Measurements from ENCODE around the gene RNF152.

GRCh38 chr18:61924550-61924949 is 31.7 kb upstream of the RNF152 start:
- TF ChIP-seq, protein P1, sequence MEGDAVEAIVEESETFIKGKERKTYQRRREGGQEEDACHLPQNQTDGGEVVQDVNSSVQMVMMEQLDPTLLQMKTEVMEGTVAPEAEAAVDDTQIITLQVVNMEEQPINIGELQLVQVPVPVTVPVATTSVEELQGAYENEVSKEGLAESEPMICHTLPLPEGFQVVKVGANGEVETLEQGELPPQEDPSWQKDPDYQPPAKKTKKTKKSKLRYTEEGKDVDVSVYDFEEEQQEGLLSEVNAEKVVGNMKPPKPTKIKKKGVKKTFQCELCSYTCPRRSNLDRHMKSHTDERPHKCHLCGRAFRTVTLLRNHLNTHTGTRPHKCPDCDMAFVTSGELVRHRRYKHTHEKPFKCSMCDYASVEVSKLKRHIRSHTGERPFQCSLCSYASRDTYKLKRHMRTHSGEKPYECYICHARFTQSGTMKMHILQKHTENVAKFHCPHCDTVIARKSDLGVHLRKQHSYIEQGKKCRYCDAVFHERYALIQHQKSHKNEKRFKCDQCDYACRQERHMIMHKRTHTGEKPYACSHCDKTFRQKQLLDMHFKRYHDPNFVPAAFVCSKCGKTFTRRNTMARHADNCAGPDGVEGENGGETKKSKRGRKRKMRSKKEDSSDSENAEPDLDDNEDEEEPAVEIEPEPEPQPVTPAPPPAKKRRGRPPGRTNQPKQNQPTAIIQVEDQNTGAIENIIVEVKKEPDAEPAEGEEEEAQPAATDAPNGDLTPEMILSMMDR (IDR thresholded peaks at IDR 0.05), result no peak
- TF ChIP-seq POLR2A (IDR thresholded peaks at IDR 0.05), result no peak

Data from heart left ventricle (tissue), 13 donors.